HEK293 (cell line): ENCODE data around the gene BORA.

ENCODE experiments used
- CTCF ChIA-PET: fragments of 350-600 bp; formaldehyde crosslinking; extraction: SDS; loops from one replicate; lab custom pipeline; 2021; ENCODE audit warnings: antibody characterized with exemption; lab: Yijun Ruan, JAX
- POLR2A ChIA-PET: fragments of 300-600 bp; formaldehyde crosslinking; extraction: SDS; loops from one replicate; lab custom pipeline; 2020; ENCODE audit warnings: antibody characterized with exemption, inconsistent platforms; lab: Yijun Ruan, JAX
- H3K27ac ChIP-seq: fragments of 200-500 bp; sonication (Bioruptor generic); 2 replicates; pipeline ENCODE4 v1.5.1; 2014; ENCODE audit warnings: low read depth, low read length, control low read depth, inconsistent platforms; ENCODE audit errors: extremely low read depth
- H3K36me3 ChIP-seq, 2 experiments: fragments of 200-500 bp in 1 of 2; sonication (Bioruptor generic) in 1 of 2; 1 replicate in 1 of 2; 2 replicates in 1 of 2; pipeline ENCODE4 v1.5.1; 2014 to 2017; ENCODE audit warnings: inconsistent platforms in 2 of 2, low read length in 2 of 2; ENCODE audit not compliant: control insufficient read depth in 2 of 2, insufficient read depth in 1 of 2
- H3K4me1 ChIP-seq: fragments of 200-500 bp; sonication (Bioruptor generic); 2 replicates; pipeline ENCODE4 v1.5.1; 2014; ENCODE audit warnings: mild to moderate bottlenecking, low read length, inconsistent platforms; ENCODE audit not compliant: control insufficient read depth, insufficient read depth
- H3K4me3 ChIP-seq: 2 replicates; pipeline ENCODE4 v1.5.1; 2011; ENCODE audit warnings: low read depth, mild to moderate bottlenecking, control low read depth, low read length, moderate library complexity
- H3K9me3 ChIP-seq: fragments of 200-500 bp; sonication (Bioruptor generic); 2 replicates; pipeline ENCODE4 v1.5.1; 2014; ENCODE audit warnings: low read depth, low read length, inconsistent platforms; ENCODE audit not compliant: control insufficient read depth, insufficient read depth
- KLF16 ChIP-seq: fragments of 450-650 bp; formaldehyde crosslinking; IDR thresholded peaks from 2 replicates; pipeline ENCODE4 v1.5.1; 2017; ENCODE audit warnings: missing biosample characterization, missing genetic modification characterization
- KLF17 ChIP-seq: fragments of 450-650 bp; formaldehyde crosslinking; IDR thresholded peaks from 2 replicates; pipeline ENCODE4 v1.5.1; 2016; ENCODE audit warnings: missing biosample characterization, missing genetic modification characterization
- OSR2 ChIP-seq: fragments of 450-650 bp; formaldehyde crosslinking; IDR thresholded peaks from 2 replicates; pipeline ENCODE4 v1.5.1; 2016; ENCODE audit warnings: missing biosample characterization, missing genetic modification characterization
- SALL2 ChIP-seq: fragments of 450-650 bp; formaldehyde crosslinking; IDR thresholded peaks from 2 replicates; pipeline ENCODE4 v1.5.0; 2017; ENCODE audit warnings: missing biosample characterization, mild to moderate bottlenecking, missing genetic modification characterization, borderline replicate concordance
- TSHZ1 ChIP-seq: fragments of 450-650 bp; formaldehyde crosslinking; IDR thresholded peaks from 2 replicates; pipeline ENCODE4 v1.5.1; 2016; ENCODE audit warnings: missing biosample characterization, missing genetic modification characterization, borderline replicate concordance
- WT1 ChIP-seq: fragments of 450-650 bp; formaldehyde crosslinking; IDR thresholded peaks from 2 replicates; pipeline ENCODE4 v1.5.1; 2016; ENCODE audit warnings: missing biosample characterization, missing genetic modification characterization
- ZBTB20 ChIP-seq: fragments of 450-650 bp; formaldehyde crosslinking; IDR thresholded peaks from 2 replicates; pipeline ENCODE4 v1.5.1; 2016; ENCODE audit warnings: missing biosample characterization, missing genetic modification characterization
- ZBTB49 ChIP-seq: fragments of 450-650 bp; formaldehyde crosslinking; IDR thresholded peaks from 2 replicates; pipeline ENCODE4 v1.5.1; 2016; ENCODE audit warnings: missing biosample characterization, missing genetic modification characterization, low read depth
- ZFP69B ChIP-seq: fragments of 450-650 bp; formaldehyde crosslinking; IDR thresholded peaks from 2 replicates; pipeline ENCODE4 v1.5.1; 2016; ENCODE audit warnings: missing biosample characterization, missing genetic modification characterization
- ZNF114 ChIP-seq: fragments of 450-650 bp; formaldehyde crosslinking; IDR thresholded peaks from 2 replicates; pipeline ENCODE4 v1.5.0; 2017; ENCODE audit warnings: missing biosample characterization, missing genetic modification characterization
- ZNF184 ChIP-seq: fragments of 450-650 bp; IDR thresholded peaks from 2 replicates; pipeline ENCODE4 v1.5.1; 2018; ENCODE audit warnings: missing biosample characterization, mild to moderate bottlenecking, missing genetic modification characterization
- ZNF19 ChIP-seq: fragments of 450-650 bp; formaldehyde crosslinking; IDR thresholded peaks from 2 replicates; pipeline ENCODE4; 2016; ENCODE audit warnings: missing biosample characterization, missing genetic modification characterization, low read depth
- ZNF214 ChIP-seq: fragments of 450-650 bp; formaldehyde crosslinking; IDR thresholded peaks from 2 replicates; pipeline ENCODE4 v1.5.1; 2017; ENCODE audit warnings: missing biosample characterization, mild to moderate bottlenecking, missing genetic modification characterization, borderline replicate concordance
- ZNF266 ChIP-seq: fragments of 450-650 bp; formaldehyde crosslinking; IDR thresholded peaks from 2 replicates; pipeline ENCODE4 v1.5.1; 2016; ENCODE audit warnings: missing biosample characterization, missing genetic modification characterization, low read depth
- ZNF274 ChIP-seq, 2 experiments: fragments of 200-500 bp in 1 of 2; fragments of 450-650 bp in 1 of 2; sonication (Bioruptor generic) in 1 of 2; formaldehyde crosslinking in 1 of 2; IDR thresholded peaks; 2 replicates each; pipeline versions ENCODE4 v1.5.1 to v1.6.1; 2014 to 2016; ENCODE audit warnings: borderline replicate concordance in 1 of 2, inconsistent platforms in 1 of 2, low read length in 1 of 2, missing biosample characterization in 1 of 2, missing genetic modification characterization in 1 of 2
- ZNF558 ChIP-seq: fragments of 450-650 bp; formaldehyde crosslinking; IDR thresholded peaks from 2 replicates; pipeline ENCODE4 v1.5.1; 2016; ENCODE audit warnings: missing biosample characterization, missing genetic modification characterization
- ZNF585B ChIP-seq: fragments of 450-650 bp; formaldehyde crosslinking; IDR thresholded peaks from 2 replicates; pipeline ENCODE4 v1.5.1; 2016; ENCODE audit warnings: missing biosample characterization, missing genetic modification characterization
- ZNF776 ChIP-seq: fragments of 450-650 bp; formaldehyde crosslinking; IDR thresholded peaks from 2 replicates; pipeline ENCODE4 v1.5.0; 2017; ENCODE audit warnings: missing biosample characterization, missing genetic modification characterization, borderline replicate concordance
- TF ChIP-seq, protein P1 (sequence below): fragments of 450-650 bp; formaldehyde crosslinking; IDR thresholded peaks from 2 replicates; pipeline ENCODE4 v1.5.1; 2016; ENCODE audit warnings: missing biosample characterization, missing genetic modification characterization
- TF ChIP-seq, protein P2 (sequence below): fragments of 450-650 bp; formaldehyde crosslinking; conservative IDR thresholded peaks from 2 replicates; pipeline ENCODE4 v1.5.1; 2016; ENCODE audit warnings: low read depth, missing biosample characterization, missing genetic modification characterization
- TF ChIP-seq, protein P3 (sequence below): fragments of 450-650 bp; formaldehyde crosslinking; IDR thresholded peaks from 2 replicates; pipeline ENCODE4 v1.5.1; 2016; ENCODE audit warnings: missing biosample characterization, missing genetic modification characterization

BORA gene

DNA sequence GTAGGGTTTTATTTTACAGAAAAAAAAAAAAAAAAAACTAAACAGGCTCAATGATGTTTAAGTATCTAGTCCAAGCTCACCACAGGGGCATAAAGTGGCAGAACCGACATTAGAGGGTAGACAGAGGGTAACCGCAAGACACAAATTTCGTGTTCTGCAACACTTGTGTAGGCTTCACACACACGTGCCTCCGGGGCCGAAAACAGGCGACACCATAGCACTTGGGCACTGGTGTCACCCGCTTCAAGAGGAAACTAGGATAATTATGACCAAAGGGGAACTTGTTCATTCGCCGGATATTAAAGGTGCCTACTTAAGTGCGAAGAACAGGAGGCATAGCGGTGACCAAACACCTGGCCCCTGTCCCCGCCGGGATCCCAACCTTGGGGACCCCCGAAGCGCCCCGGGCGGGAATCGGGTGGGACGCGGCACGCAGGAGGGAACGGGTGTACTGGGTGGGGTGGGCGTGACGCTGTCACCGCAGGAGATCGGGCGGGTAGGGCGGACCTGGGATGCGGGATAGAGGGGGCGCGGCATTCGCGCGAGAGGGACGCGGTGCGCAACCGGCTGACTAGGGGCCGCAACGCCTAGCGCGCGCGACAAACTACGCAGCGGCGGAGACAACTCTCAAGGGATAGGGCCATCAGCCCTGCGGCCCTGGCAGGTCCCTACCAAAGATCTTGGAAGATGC, 852 bp upstream of the BORA start (continued):
- no peak for TF ChIP-seq ZNF266 (tag by site-specific recombination)
- TF ChIP-seq OSR2 (tag by site-specific recombination), result no peak
- TF ChIP-seq, protein P1, sequence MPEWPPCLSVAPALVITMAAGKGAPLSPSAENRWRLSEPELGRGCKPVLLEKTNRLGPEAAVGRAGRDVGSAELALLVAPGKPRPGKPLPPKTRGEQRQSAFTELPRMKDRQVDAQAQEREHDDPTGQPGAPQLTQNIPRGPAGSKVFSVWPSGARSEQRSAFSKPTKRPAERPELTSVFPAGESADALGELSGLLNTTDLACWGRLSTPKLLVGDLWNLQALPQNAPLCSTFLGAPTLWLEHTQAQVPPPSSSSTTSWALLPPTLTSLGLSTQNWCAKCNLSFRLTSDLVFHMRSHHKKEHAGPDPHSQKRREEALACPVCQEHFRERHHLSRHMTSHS (tag by site-specific recombination), result no peak
- TF ChIP-seq KLF16 (tag by site-specific recombination), result peak; percentile 70
- no peak for TF ChIP-seq SALL2 (tag by site-specific recombination)
- TF ChIP-seq WT1 (tag by site-specific recombination), result peak; percentile 22; the same call in 1 of the 2 replicates
- TF ChIP-seq, protein P2, sequence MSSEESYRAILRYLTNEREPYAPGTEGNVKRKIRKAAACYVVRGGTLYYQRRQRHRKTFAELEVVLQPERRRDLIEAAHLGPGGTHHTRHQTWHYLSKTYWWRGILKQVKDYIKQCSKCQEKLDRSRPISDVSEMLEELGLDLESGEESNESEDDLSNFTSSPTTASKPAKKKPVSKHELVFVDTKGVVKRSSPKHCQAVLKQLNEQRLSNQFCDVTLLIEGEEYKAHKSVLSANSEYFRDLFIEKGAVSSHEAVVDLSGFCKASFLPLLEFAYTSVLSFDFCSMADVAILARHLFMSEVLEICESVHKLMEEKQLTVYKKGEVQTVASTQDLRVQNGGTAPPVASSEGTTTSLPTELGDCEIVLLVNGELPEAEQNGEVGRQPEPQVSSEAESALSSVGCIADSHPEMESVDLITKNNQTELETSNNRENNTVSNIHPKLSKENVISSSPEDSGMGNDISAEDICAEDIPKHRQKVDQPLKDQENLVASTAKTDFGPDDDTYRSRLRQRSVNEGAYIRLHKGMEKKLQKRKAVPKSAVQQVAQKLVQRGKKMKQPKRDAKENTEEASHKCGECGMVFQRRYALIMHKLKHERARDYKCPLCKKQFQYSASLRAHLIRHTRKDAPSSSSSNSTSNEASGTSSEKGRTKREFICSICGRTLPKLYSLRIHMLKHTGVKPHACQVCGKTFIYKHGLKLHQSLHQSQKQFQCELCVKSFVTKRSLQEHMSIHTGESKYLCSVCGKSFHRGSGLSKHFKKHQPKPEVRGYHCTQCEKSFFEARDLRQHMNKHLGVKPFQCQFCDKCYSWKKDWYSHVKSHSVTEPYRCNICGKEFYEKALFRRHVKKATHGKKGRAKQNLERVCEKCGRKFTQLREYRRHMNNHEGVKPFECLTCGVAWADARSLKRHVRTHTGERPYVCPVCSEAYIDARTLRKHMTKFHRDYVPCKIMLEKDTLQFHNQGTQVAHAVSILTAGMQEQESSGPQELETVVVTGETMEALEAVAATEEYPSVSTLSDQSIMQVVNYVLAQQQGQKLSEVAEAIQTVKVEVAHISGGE (tag by site-specific recombination), result 0 out of 2 replicates have a peak, but pooled peaks have one; percentile 25
- TF ChIP-seq ZNF585B (tag by site-specific recombination), result 0 out of 2 replicates have a peak, but pooled peaks have one; percentile 15

DNA sequence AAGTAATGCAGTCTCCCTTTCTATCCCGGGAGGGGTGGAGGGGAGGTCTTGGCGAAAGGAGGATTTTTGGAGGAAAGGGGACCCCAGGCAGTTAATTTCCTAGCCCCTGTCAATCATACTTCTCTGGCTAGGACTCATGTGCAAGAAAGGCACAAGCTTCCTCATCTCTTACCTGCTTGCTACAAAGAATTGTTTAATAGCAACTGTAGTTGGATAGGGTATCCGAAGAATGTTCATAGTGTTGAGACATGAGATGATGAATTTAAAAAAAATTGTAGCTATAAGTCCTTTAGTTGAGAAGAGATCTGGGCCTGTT, 525 bp downstream of the BORA start:
- no peak overlapping the region; the same call in 1 of the 2 replicates for H3K27ac ChIP-seq
- peak overlapping the region; percentile 85 for H3K4me3 ChIP-seq
- CTCF ChIA-PET, result interaction anchor here (0.6 kb wide), 2 partner anchors 46 to 86 kb away, joined by 3 to 4 read pairs; no protein-coding TSS in a partner anchor

GRCh38 chr13:72737033-72737432, 9.3 kb downstream of the BORA start:
- ChIA-PET POLR2A (no interaction called here), CTCF (no interaction called here)
- Histone ChIP-seq H3K36me3 (peaks cover 6 to 82% of the 10 kb centered on the region in 2 experiments), H3K9me3 (no peaks in the 10 kb centered on the region), H3K4me1 (no peaks in the 10 kb centered on the region), H3K4me3 (no peak overlapping the region), H3K27ac (no peak overlapping the region)
- TF ChIP-seq ZNF274 (IDR thresholded peaks at IDR 0.05; ENCODE audit: low read length) (no peak), ZNF274 (tag by site-specific recombination; IDR thresholded peaks at IDR 0.05; ENCODE audit: borderline replicate concordance) (no peak), ZNF114 (no peak), ZNF558 (no peak), ZBTB20 (tag by site-specific recombination) (no peak), ZNF19 (tag by site-specific recombination) (no peak), ZBTB49 (no peak), TSHZ1 (tag by site-specific recombination) (no peak), ZNF214 (tag by site-specific recombination) (no peak), KLF17 (tag by site-specific recombination) (no peak), ZNF184 (tag by site-specific recombination) (no peak)
- TF ChIP-seq, protein P3, sequence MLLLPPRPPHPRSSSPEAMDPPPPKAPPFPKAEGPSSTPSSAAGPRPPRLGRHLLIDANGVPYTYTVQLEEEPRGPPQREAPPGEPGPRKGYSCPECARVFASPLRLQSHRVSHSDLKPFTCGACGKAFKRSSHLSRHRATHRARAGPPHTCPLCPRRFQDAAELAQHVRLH (tag by site-specific recombination), result no peak

More for the DNA sequence above, 525 bp downstream of the BORA start:
- no peaks in the 10 kb centered on the region for H3K9me3 ChIP-seq
- H3K4me1 ChIP-seq, result no peaks in the 10 kb centered on the region
- POLR2A ChIA-PET, result interaction anchor here (1.0 to 1.1 kb wide), 2 partner anchors 51 to 330 kb away, joined by 3 read pairs; partner anchors contain the start of gene KLF5
- TF ChIP-seq ZNF776 (tag by site-specific recombination) (no peak), ZFP69B (tag by site-specific recombination) (no peak)
- peaks cover 0 to 56% of the 10 kb centered on the region in 2 experiments; a peak in 1 of 3 replicates for H3K36me3 ChIP-seq
